ENCODE data around the gene EFCAB6.

The EFCAB6 gene

GRCh38 chr22:43812149-43812842, at the start of gene EFCAB6:
Gene EFCAB6 (minus strand): TSS chr22:43812305. CDS start chr22:43782318, 29,987 bp downstream.
- peak; percentile 93 for DNase-seq (ENCODE audit: low spot score)

- no peak for DNase-seq (ENCODE audit: low spot score)
Measured at GRCh38 chr22:43861529-43861928, 49.4 kb upstream of the EFCAB6 start.

- no peak for DNase-seq (ENCODE audit: low spot score)
Measured at GRCh38 chr22:43860831-43861230, 48.7 kb upstream of the EFCAB6 start.

- no peak for DNase-seq (ENCODE audit: low spot score)
Measured at GRCh38 chr22:43860126-43860525, 48.0 kb upstream of the EFCAB6 start.

- DNase-seq (ENCODE audit: low spot score), result no peak
Measured at GRCh38 chr22:43859621-43860020, 47.5 kb upstream of the EFCAB6 start.

GRCh38 chr22:43859176-43859575, 47.1 kb upstream of the EFCAB6 start:
- DNase-seq (ENCODE audit: low spot score), result no peak

- no peak for DNase-seq (ENCODE audit: low spot score)
Measured at GRCh38 chr22:43858156-43858895, 46.2 kb upstream of the EFCAB6 start.

- DNase-seq (ENCODE audit: low spot score), result no peak
Measured at GRCh38 chr22:43857367-43857766, 45.3 kb upstream of the EFCAB6 start.

GRCh38 chr22:43855431-43855830, 43.3 kb upstream of the EFCAB6 start:
- no peak for DNase-seq (ENCODE audit: low spot score)

- DNase-seq (ENCODE audit: low spot score), result no peak
Measured at GRCh38 chr22:43854786-43855271, 42.7 kb upstream of the EFCAB6 start.

GRCh38 chr22:43854121-43854785, 42.1 kb upstream of the EFCAB6 start:
- no peak for DNase-seq (ENCODE audit: low spot score)

GRCh38 chr22:43853328-43853931, 41.3 kb upstream of the EFCAB6 start:
- no peak for DNase-seq (ENCODE audit: low spot score)

GRCh38 chr22:43852573-43853327, 40.6 kb upstream of the EFCAB6 start:
- DNase-seq (ENCODE audit: low spot score), result no peak

GRCh38 chr22:43851979-43852307, 39.8 kb upstream of the EFCAB6 start:
- no peak for DNase-seq (ENCODE audit: low spot score)

- DNase-seq (ENCODE audit: low spot score), result no peak
Measured at GRCh38 chr22:43851058-43851978, 39.2 kb upstream of the EFCAB6 start.

- DNase-seq (ENCODE audit: low spot score), result no peak
Measured at GRCh38 chr22:43850529-43850928, 38.4 kb upstream of the EFCAB6 start.

GRCh38 chr22:43849731-43850130, 37.6 kb upstream of the EFCAB6 start:
- DNase-seq (ENCODE audit: low spot score), result no peak

GRCh38 chr22:43848366-43849171, 36.5 kb upstream of the EFCAB6 start:
- DNase-seq (ENCODE audit: low spot score), result no peak

GRCh38 chr22:43847376-43848289, 35.5 kb upstream of the EFCAB6 start:
- DNase-seq (ENCODE audit: low spot score), result no peak

Data from COLO829 (cell line).